CD14-positive monocyte (primary cell): Measurements from ENCODE around the gene BSN. TPM values are rescaled to one million over a fixed set of nuclear protein-coding genes. Genes with fewer than 3 reads are reported as not detected.
A peak's percentile ranks its signal among the peaks of the same experiment; 100 is the strongest.

Experiments
- DNase-seq, 3 donors: peaks; one replicate each; pipeline ENCODE4 v3.0.0-alpha.2; 2011 to 2022
- H2AFZ ChIP-seq: 2 replicates; pipeline ENCODE4 v1.6.0; 2012; ENCODE audit warnings: mild to moderate bottlenecking, low read depth, low read length, inconsistent platforms; ENCODE audit not compliant: insufficient read depth, poor library complexity, severe bottlenecking
- H3K27ac ChIP-seq, 2 donors: 1 replicate in 1 of 2; 2 replicates in 1 of 2; pipeline ENCODE4 v1.5.1; 2012 to 2013; ENCODE audit warnings: low read length in 2 of 2, control low read depth in 1 of 2, inconsistent platforms in 1 of 2, low read depth in 1 of 2, mild to moderate bottlenecking in 1 of 2
- H3K27me3 ChIP-seq, 2 donors: one replicate each; pipeline versions ENCODE4 v1.6.0 to v1.6.1; 2011 to 2013; ENCODE audit warnings: low read length in 2 of 2; ENCODE audit not compliant: control insufficient read depth in 2 of 2, insufficient read depth in 2 of 2
- H3K36me3 ChIP-seq, 2 donors: replicated peaks in 1 of 2; 1 replicate in 1 of 2; 2 replicates in 1 of 2; pipeline versions ENCODE4 v1.5.1 to v1.6.1; 2012 to 2013; ENCODE audit warnings: low read length in 2 of 2, control low read depth in 1 of 2, inconsistent platforms in 1 of 2, mild to moderate bottlenecking in 1 of 2; ENCODE audit not compliant: insufficient read depth in 2 of 2, control insufficient read depth in 1 of 2
- H3K4me1 ChIP-seq, 2 donors: 1 replicate in 1 of 2; 2 replicates in 1 of 2; pipeline versions ENCODE4 v1.5.1 to v1.6.1; 2012 to 2013; ENCODE audit warnings: low read length in 2 of 2, control low read depth in 1 of 2, inconsistent platforms in 1 of 2, mild to moderate bottlenecking in 1 of 2, moderate library complexity in 1 of 2; ENCODE audit not compliant: insufficient read depth in 2 of 2, control insufficient read depth in 1 of 2
- H3K4me2 ChIP-seq: replicated peaks from 2 replicates; pipeline ENCODE3; 2012; ENCODE audit warnings: low read length, moderate library complexity, mild to moderate bottlenecking; ENCODE audit not compliant: poor library complexity, severe bottlenecking; ENCODE audit errors: extremely low read depth
- H3K4me3 ChIP-seq, 3 experiments: fragments of 200-600 bp in 1 of 3; sonication (generic) in 1 of 3; replicated peaks in 1 of 3; 1 replicate in 2 of 3; 2 replicates in 1 of 3; pipeline ENCODE4 v1.5.1; 2011 to 2013; ENCODE audit warnings: low read length in 3 of 3, mild to moderate bottlenecking in 3 of 3, control low read depth in 2 of 3, low read depth in 2 of 3, inconsistent platforms in 1 of 3, moderate library complexity in 1 of 3
- H3K79me2 ChIP-seq: 2 replicates; pipeline ENCODE4 v1.6.0; 2012; ENCODE audit warnings: mild to moderate bottlenecking, control low read depth, inconsistent platforms, low read length, moderate library complexity; ENCODE audit not compliant: insufficient read depth
- H3K9ac ChIP-seq: 2 replicates; pipeline ENCODE4 v1.6.0; 2017; ENCODE audit warnings: low read length, mild to moderate bottlenecking; ENCODE audit not compliant: insufficient read depth, poor library complexity, severe bottlenecking
- H3K9me3 ChIP-seq, 2 donors: replicated peaks in 1 of 2; 1 replicate in 1 of 2; 2 replicates in 1 of 2; pipeline versions ENCODE4 v1.5.1 to v1.6.1; 2012 to 2013; ENCODE audit warnings: low read length in 2 of 2, control low read depth in 1 of 2; ENCODE audit not compliant: control insufficient read depth in 1 of 2, insufficient read depth in 1 of 2
- H4K20me1 ChIP-seq: 2 replicates; pipeline ENCODE4 v1.6.0; 2012; ENCODE audit warnings: mild to moderate bottlenecking, low read length, control low read depth, moderate library complexity; ENCODE audit not compliant: insufficient read depth
- H3K27ac Mint-ChIP-seq, 7 donors: one replicate each; pipeline ENCODE4 v1.8.0; 2020; ENCODE audit warnings: mild to moderate bottlenecking in 7 of 7, mixed read lengths in 7 of 7, moderate library complexity in 6 of 7, inconsistent platforms in 2 of 7
- H3K27me3 Mint-ChIP-seq, 3 donors: one replicate each; pipeline ENCODE4 v1.8.0; 2021 to 2022; ENCODE audit warnings: low read depth in 3 of 3, mild to moderate bottlenecking in 3 of 3, mixed read lengths in 3 of 3, moderate library complexity in 3 of 3, inconsistent platforms in 1 of 3
- H3K36me3 Mint-ChIP-seq, 2 donors: one replicate each; pipeline ENCODE4 v1.8.0; 2020; ENCODE audit warnings: mixed read lengths in 2 of 2, inconsistent platforms in 1 of 2, mild to moderate bottlenecking in 1 of 2
- H3K4me1 Mint-ChIP-seq: one replicate; pipeline ENCODE4 v1.8.0; 2020; ENCODE audit warnings: mild to moderate bottlenecking, mixed read lengths
- H3K4me3 Mint-ChIP-seq, 2 donors: one replicate each; pipeline ENCODE4 v1.8.0; 2020; ENCODE audit warnings: mild to moderate bottlenecking in 2 of 2, mixed read lengths in 2 of 2, moderate library complexity in 1 of 2
- H3K9me3 Mint-ChIP-seq, 7 donors: one replicate each; pipeline ENCODE4 v1.8.0; 2020 to 2022; ENCODE audit warnings: mixed read lengths in 7 of 7, mild to moderate bottlenecking in 6 of 7, moderate library complexity in 6 of 7, inconsistent platforms in 2 of 7
- WGBS: methylation state at CpG from one replicate; pipeline ENCODE4 v1.1.5; 2013; ENCODE audit warnings: missing lambda C conversion rate; ENCODE audit not compliant: insufficient coverage; 5-methylcytosine and 5-hydroxymethylcytosine counted together
- intact Hi-C, 2 donors: fragments of 100-400 bp; cut with micrococcal nuclease; formaldehyde crosslinking; loops; one replicate each; pipeline versions ENCODE4 v1.15.0 to v1.15.1; 2023
- polyA plus RNA-seq, 3 donors: library from polyadenylated mRNA; depleted of rRNA in 1 of 3; unstranded in 2 of 3; stranded (reverse) in 1 of 3; fragments of 300-500 nt in 2 of 3; fragments of >200 nt in 1 of 3; fragmentation: Illumina TruSeq in 2 of 3; gene quantifications; 1 replicate in 2 of 3; 2 replicates in 1 of 3; pipeline ENCODE4 v1.2.3, GENCODE V29; 2012 to 2021
- TF ChIP-seq, protein P1 (sequence below): fragments of 200-600 bp; IDR thresholded peaks from one replicate; pipeline ENCODE4 v1.8.0; 2022; ENCODE audit warnings: antibody characterized with exemption, mild to moderate bottlenecking

Gene BSN
- polyA plus RNA-seq, 3 donors, result not detected

DNA sequence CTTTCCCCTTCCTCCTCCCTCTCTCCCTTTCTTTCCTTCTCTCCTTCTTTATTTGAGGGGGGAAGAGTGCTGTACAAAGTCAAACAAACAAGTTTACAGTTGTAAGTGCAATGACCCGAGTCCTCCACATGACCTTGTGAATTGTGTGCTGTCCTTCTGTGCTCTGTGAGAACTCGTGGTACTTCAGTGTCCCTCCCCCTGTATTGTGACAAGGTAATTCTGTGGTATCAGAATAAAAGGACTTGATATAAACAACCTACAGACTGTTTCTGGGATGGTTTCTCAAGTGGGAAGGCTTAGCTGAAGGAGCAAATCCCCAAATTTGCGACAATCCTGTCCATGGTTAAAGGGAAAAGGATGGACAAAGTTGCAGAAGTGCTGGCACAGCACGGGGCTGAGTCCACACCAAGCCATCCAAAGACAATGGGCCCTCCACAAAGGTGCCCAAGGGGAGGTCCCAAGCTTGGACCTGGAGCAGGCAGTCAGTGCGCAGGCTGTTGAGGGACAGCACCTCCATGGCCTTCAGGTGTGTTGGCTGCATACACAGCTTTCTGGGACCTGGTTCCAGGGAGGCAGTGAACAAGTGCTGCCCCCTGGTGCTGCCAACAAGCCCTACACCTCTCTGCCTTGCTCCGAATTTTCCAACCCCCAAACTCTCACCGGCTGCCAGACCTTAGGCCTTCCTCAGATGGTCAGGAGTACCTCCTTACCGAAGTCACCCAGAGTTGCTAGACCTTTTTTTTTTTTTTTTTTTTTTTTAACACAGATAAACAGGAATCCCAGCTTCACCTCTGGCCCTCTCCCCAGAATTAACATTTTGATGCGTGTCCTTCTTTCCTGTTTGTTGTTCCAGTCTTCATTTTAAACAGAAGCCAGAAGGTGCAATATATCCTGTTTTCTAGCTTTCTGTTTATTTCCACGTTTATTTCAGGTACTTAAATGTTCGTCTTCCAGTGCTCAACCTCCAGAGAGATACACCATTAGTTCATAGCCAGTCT lies 117.3 kb downstream of the BSN start:
- DNase-seq, result peak; percentile 35 to 60 (median 53)
- peak overlapping the region in 2 of 7 donors; percentile 41 to 51 for H3K27ac Mint-ChIP-seq
- H3K27ac ChIP-seq, result no peak overlapping the region
- H3K27me3 Mint-ChIP-seq, result peaks cover 9 to 11% (median 10%) of the 10 kb centered on the region in 3 donors
- H3K4me2 ChIP-seq, result no peak overlapping the region
- peaks cover 20% of the 10 kb centered on the region for H4K20me1 ChIP-seq
- peaks cover 11% of the 10 kb centered on the region in 2 donors for H3K36me3 ChIP-seq
- H3K36me3 Mint-ChIP-seq, result peaks cover 10 to 13% of the 10 kb centered on the region in 2 donors
- peaks cover 13% of the 10 kb centered on the region for H3K79me2 ChIP-seq
- TF ChIP-seq, protein P1, sequence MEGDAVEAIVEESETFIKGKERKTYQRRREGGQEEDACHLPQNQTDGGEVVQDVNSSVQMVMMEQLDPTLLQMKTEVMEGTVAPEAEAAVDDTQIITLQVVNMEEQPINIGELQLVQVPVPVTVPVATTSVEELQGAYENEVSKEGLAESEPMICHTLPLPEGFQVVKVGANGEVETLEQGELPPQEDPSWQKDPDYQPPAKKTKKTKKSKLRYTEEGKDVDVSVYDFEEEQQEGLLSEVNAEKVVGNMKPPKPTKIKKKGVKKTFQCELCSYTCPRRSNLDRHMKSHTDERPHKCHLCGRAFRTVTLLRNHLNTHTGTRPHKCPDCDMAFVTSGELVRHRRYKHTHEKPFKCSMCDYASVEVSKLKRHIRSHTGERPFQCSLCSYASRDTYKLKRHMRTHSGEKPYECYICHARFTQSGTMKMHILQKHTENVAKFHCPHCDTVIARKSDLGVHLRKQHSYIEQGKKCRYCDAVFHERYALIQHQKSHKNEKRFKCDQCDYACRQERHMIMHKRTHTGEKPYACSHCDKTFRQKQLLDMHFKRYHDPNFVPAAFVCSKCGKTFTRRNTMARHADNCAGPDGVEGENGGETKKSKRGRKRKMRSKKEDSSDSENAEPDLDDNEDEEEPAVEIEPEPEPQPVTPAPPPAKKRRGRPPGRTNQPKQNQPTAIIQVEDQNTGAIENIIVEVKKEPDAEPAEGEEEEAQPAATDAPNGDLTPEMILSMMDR, result peak; percentile 82
- peaks cover 26% of the 10 kb centered on the region for H3K4me1 Mint-ChIP-seq
- H2AFZ ChIP-seq, result no peak overlapping the region
- peaks cover 17 to 21% of the 10 kb centered on the region in 2 donors for H3K4me1 ChIP-seq
- H3K4me3 Mint-ChIP-seq, result peak overlapping the region in 1 of 2 donors; percentile 39
- no peak overlapping the region for H3K4me3 ChIP-seq
- peaks cover 0 to 6% of the 10 kb centered on the region in 2 donors for H3K9me3 ChIP-seq
- H3K9me3 Mint-ChIP-seq, result peaks cover 0 to 10% (median 3%) of the 10 kb centered on the region in 7 donors
- intact Hi-C loops, result loop anchor here (5.0 to 10.0 kb wide), 3 partner anchors 53 to 199 kb away; partner anchors contain the start of genes GMPPB (in 2 of the 2) and DAG1 (in 1 of the 2)
- H3K27me3 ChIP-seq, result no peaks in the 10 kb centered on the region
- no peak overlapping the region for H3K9ac ChIP-seq
- WGBS, result 54% methylated on average over 7 of the region's 11 CpGs

GRCh38 chr3:49673121-49673714 lies 118.9 kb downstream of the BSN start:
- peaks cover 24 to 28% of the 10 kb centered on the region in 2 donors for H3K36me3 Mint-ChIP-seq

More at GRCh38 chr3:49673121-49673714, 118.9 kb downstream of the BSN start:
- WGBS, result 18% methylated on average over 15 of the region's 17 CpGs
- peak; percentile 23 to 57 (median 46) for DNase-seq
- Histone ChIP-seq H4K20me1 (peaks cover 26% of the 10 kb centered on the region), H3K36me3 (peaks cover 27% of the 10 kb centered on the region in 2 donors), H3K4me2 (peak overlapping the region; percentile 81), H2AFZ (peak overlapping the region; percentile 80), H3K79me2 (peaks cover 13% of the 10 kb centered on the region), H3K4me1 (peaks cover 17 to 21% of the 10 kb centered on the region in 2 donors), H3K27ac (peak overlapping the region; percentile 96 to 97), H3K9me3 (peaks cover 0 to 6% of the 10 kb centered on the region in 2 donors), H3K9ac (peak overlapping the region; percentile 92), H3K4me3 (peak overlapping the region; percentile 63 to 82 (median 74)), H3K27me3 (no peaks in the 10 kb centered on the region)
- intact Hi-C loops, result loop anchor here (5.0 to 10.0 kb wide), 3 partner anchors 52 to 201 kb away; partner anchors contain the start of genes GMPPB (in 2 of the 2) and DAG1 (in 1 of the 2)
- H3K4me3 Mint-ChIP-seq, result peak overlapping the region; percentile 84 to 91
- H3K9me3 Mint-ChIP-seq, result peaks cover 0 to 10% (median 3%) of the 10 kb centered on the region in 7 donors
- TF ChIP-seq, protein P1, result no peak
- peaks cover 28% of the 10 kb centered on the region for H3K4me1 Mint-ChIP-seq
- peak overlapping the region; percentile 93 to 99 (median 98) for H3K27ac Mint-ChIP-seq
- H3K27me3 Mint-ChIP-seq, result peaks cover 4 to 10% (median 7%) of the 10 kb centered on the region in 3 donors
